Activated CD4-positive, alpha-beta T cell treated with anti-CD3 and anti-CD28 coated beads, Interleukin-2, amount 50 U/mL, for 16 hours (primary cell): ENCODE measurements around the gene CHRM2.

Experiments used
- DNase-seq: peaks from one replicate; pipeline ENCODE4 v3.0.0-alpha.2; 2020

The CHRM2 gene

DNA sequence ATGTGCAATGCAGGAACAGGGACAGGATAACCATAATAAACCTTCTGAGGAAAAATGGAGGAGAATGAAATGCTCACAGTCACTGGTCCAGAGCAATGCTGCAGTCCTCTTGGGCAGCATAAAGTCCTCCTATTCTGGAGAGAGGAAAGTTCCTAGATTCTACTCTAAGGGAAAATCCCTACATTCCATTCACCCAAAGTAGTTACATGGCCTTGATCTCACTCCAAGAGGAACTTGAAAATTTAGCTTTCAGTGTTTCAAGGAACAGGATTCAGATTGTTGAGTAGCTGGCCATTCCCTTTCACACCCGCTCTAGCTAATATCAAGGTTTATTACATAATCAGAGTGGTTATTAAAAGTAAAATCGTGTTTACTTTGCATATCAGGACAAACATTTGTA is 168.3 kb downstream of the CHRM2 start:
- DNase-seq: no peak

DNA sequence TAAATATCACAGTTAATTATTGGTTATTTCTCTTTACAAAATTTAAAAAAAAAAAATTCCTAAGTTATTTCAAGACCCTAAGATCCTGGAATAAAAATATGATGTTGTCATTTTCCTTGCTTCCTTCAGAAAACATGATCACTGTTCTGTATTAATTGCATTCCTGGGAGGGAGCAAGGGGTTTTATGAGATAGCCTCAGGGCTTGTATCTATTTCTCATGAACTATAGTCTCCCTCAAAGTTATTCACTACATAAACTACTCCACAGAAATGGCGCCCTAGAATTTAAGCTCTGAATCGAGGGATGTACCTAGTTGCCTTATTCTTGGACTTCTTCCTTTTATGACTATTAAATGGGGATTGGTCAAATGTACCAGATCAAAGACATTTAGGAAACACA is 170.3 kb downstream of the CHRM2 start:
- no peak for DNase-seq

DNA sequence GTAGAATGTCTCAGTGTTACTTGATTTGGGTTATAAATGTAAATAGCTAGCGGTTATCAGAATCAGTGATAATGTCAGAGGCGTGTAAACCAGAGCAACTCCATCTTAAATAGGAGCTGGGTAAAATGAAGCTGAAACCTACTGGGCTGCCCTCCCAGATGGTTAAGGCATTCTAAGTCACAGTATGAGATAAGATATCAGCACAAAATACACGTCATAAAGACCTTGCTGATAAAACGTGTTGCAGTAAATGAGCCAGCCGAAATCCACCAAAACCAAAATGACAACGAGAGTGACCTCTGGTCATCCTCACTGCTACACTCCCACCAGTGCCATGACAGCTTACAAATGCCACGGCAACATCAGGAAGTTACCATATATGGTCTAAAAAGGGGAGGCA is 172.3 kb downstream of the CHRM2 start:
- no peak for DNase-seq

DNA sequence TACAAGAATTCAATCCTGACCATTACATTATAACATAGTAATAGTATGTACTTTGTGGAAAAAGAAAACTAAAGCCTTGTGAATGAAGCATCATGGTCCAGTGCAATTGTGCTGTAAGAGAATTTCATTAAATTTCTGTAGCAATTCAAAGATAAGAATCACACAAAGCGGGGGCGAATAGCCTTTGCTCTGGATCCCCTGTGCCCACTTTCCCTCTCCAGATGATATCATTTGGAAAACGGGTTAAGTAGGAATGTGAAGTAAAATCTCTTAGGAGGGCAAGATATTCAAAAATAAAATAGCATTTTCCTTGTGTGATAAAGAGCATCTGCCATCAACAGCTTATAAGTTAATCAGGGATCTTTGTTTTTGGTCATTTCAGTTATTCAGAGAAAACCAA is 177.1 kb downstream of the CHRM2 start:
- DNase-seq: no peak

DNA sequence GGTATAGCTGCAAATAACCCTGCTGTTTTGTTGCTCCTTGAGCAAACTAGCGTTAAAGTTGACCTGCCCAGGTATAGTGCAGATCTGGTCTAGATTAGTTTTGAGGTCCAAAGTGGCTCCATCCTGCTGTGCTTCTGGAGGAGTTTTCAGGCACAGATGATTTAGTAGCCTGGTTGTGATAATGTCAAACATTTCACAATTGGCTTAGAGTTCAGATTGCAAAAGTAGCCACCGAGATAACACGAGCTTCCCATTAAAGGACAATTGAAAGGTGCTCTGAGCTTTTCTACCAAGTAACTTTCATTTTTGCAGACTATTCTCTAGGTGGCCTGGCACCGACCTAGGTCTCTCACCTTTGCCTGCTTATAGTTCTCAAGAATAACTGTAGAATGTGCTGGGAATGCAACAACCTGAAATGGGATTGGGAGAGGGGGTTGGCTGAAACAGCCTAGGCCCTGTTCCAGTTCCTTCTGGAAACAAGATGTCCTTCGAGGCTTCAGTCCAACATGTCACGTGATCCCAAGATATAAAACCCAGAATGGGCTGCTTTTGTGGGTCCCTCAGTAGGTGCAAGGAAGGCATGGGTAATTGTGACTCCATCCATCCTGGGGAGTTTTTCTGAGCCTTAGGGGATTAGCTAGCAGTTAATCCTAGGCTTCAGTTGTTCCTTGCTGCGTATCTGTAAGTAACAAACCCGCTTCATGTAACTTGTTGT is 201.0 kb downstream of the CHRM2 start:
- DNase-seq: no peak
